GDM1 (cell line): ENCODE measurements around the gene MAX.
A peak's percentile ranks its signal among the peaks of the same experiment; 100 is the strongest.

Experiments used
- DNase-seq: peaks from one replicate; lab custom pipeline; 2025; lab: John Stamatoyannopoulos, UW

Gene MAX

DNA sequence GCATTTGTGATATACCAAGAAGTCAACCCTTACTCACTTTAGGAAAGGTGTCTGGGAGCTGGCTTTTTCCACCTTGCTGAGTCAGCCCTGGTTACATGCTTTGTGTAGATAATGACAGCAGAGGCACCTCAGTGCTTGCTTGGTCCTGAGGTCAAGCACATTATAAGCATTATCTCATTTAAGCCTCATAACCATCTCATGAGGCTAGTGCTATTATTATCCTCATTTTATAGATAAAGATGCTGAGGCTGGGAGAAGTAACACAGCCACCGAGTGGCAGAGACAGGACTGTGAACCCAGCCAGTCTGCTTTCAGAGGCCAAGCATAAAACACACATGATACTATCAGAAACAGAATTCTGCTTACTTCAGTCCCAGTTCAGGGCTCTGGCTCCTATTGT is 29.4 kb downstream of the MAX start:
- no peak for DNase-seq

DNA sequence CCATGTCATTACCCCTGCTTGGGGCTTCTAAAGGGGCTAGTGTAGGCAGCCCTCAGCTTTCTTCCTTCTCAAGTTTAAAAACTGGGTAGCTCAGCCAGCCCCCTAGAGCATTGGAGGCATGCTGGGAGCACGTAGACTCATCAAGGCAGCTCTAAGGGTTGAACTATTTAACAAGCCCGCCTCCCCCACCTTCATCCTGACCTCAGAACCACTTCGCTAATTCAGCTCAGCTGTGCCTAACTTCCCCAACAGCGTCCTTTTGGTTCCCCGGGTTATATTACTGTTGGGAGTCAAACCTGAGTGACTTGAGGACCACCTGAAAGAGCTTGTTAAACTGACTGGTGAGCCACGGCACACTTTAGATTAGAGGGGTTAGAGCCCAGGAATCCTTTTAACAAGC is 30.1 kb downstream of the MAX start:
- no peak for DNase-seq

DNA sequence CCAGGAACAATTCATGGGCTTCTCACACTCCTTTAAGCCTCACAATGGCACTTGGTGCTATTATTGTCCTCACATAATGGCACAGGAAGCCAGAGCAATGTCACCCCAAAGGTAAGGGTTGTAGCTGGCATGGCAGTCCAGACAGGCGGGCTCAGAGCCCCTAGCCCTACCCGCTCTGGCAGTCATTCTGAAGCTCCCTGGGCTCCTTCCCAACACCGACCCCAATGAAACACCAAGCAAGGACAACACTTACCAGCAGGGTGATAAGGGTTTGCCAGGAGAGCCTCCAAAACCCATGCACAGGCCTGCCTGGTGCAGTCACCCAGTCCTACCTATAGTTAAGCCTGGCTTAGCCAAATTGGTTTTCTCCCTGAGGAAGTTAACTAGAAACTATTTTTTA is 30.8 kb downstream of the MAX start:
- DNase-seq = no peak

DNA sequence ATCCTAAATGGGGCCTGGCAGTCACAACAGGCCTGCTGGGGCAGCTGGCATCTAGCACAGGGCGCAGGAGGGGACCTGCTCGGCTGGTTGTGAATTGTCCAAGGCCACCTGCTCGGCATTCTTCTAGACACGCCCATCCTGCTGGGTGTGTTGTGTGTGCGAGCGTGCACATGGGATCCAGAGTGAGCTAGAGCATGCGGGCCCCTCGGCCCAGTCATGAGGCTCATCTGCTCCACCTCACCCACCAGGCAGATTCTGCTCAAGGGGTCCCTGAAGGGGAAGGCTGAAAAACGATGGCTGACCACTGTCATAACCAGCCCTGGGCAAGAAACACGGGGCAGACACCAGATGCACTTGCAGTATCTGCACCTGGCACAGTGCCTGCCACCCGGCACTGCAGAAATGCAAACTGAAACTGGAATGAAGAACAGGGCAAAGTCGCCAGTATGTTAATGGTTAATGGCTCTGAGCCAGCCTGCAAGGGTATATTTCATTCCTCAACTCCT is 31.8 kb downstream of the MAX start:
- DNase-seq = no peak

DNA sequence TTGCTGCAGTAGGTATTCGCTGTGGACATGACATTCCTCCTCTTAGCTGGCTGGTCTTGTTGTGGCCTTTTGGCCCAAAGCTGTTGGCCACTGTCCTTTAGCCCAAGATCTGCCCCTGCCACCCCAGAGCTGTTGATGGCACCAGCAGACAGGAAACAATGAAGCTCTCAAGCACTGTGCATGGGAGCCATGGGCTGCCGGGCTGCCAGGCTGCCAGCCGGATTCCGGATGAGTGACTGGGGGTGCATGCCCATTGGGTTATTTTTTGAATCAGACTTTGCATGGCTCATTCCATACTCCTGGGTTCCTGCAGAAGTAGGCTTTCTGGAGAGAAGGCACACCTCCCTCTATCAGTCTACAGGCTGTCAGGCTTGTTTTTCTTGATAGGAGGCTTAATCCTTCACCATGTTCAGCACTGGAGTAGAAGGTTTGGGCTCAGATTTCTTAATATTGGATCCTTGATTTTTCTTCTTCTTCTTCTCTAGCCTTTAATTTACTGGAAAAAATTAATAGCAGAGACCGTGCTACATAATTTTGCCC is 32.4 kb downstream of the MAX start:
- DNase-seq = no peak

DNA sequence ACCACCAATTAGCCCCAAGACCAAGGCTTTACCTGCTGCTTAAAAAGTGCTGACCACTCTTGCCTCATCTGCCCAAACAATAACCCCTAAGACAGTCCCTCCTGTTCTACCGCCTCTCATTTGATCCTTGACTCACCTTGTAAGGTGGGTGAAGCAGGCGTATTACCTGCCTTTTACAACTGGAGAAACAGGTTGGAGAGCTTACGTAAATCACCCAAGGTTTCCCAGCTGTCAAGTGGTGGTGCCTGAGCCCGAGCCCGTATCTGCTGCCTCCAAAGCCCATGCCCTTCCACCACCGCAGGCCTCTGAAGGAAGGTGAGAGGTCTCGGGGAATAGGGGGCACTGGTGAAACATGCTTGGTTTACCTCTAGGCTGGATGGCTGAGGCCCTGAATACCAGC is 36.6 kb downstream of the MAX start:
- no peak for DNase-seq

DNA sequence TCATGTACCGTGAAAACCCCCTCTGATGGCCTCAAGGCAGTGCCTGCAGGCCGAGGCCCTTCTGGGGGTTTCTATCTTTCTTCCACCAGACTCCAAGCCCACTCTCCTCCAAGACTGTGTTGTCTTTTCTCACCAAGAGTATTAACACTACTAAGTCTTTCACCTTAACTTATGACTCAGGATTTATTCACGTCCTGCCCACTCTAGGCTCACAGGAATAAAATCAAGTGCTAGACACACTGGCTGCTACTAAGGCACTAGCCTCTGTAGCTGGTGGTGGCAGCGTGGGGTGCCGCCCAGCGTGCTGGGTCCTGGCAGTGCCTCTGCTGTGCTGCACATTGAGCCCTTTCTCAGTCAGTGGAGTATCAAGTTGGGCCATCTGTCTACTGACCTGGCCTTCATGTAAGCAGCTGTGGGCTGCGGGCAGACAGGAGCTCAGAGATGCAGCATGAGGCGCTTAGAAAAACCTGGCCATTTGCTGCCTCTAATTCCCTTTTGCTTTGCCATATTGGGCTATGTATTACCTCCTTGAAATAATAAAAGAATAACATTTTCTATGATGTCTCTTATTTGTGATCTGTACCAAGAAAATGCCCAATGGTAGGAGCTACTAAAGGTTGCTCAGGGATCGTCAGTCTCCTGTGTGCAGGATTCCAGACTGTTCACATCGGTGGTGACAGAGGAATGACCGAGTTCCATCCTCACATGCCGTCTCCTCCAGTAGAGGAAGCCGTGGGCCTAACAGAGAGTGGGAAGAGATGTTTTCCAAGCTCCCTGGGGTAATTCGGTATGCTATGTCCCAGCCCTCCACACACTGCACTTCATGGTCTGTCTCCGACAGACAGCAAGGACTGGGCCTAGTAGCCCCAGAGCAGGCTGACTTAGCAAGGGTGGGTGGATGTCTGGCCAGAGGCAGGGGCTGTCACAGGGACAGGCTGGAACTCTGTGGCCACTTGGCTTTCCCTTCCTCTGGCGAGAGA is 39.9 kb downstream of the MAX start:
- DNase-seq = no peak

DNA sequence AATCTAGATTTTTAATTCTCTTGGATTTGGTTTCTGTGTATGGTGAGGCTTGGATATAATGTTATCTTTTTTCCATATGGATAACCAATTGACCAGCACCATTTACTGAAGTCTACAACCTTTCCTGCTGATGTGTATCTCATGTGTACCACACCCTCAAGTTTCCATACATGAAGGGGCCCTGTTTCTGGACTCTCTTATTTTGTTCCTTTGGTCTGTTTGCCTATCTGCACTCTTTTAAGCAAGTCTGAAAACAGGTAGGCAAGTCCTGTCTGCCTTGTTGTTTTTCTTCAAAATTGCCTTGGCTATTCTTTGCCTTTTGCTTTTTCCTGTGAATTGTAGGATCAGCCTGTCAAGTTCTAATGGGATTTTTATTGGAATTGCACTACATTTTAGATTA is 44.6 kb downstream of the MAX start:
- no peak for DNase-seq

DNA sequence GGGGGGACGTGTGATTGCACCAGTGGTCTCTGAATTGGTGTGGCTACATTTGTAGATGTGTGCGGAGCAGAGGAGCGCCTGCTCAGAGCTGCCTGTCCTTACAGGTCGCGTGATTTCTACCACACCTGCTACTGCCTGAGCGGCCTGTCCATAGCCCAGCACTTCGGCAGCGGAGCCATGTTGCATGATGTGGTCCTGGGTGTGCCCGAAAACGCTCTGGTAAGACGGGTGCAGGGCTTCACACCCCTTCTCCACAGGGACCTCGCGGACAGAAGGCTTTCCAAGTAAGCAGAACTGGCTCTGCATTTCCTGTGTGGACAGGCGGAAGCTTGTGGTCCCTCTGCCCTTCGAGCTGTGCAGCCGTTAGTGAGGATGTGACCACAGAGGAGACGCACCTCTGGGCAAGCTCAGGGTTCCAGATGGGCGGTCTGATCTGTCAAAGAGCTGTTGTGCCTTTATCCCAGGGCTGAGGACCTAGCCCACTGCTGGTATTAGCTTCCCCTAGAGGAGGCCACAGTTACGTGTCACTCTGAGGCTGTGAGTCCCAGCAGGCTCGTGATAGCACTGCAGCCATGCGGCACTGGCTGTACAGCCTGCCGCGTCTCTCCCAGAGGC is 47.7 kb downstream of the MAX start:
- peak; percentile 72 for DNase-seq

DNA sequence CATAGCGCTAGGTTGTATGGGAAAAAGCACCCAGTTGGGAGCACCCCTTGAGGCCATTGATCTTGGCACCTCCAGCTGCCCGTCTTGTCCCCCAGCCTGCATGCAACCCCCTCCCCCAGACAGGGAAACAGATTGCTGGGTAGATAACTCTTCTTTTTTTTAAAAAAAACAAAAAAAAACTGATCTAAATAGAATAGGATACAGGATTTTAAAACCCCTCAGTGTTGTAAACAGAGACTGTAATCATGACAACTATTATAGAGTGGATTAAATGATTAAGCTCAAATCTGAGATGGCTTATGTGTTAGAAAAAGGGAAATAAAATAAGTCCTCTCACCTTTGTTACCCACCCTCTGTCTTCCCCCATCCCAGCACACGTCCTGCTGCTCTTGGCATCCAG is 48.9 kb downstream of the MAX start:
- DNase-seq = no peak

DNA sequence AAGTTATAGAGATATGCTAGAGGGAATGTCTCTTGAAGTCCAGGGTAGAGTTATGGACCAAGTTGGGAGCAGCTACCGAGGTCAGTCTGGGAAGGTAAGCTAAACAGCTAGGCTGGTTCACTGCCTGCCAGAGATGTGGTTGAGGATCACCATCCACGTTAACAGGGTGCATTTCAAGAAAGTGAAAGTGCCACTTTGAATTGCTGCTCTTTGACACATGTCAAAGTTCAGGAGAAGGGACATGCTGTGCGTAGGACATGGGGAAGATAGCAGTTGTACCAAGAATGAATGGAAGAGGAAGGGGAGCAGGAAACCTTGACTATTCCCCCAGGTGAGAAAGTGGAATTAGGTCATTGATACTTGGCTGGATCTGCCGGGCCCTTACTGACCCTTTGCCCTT is 49.5 kb downstream of the MAX start:
- DNase-seq = no peak

DNA sequence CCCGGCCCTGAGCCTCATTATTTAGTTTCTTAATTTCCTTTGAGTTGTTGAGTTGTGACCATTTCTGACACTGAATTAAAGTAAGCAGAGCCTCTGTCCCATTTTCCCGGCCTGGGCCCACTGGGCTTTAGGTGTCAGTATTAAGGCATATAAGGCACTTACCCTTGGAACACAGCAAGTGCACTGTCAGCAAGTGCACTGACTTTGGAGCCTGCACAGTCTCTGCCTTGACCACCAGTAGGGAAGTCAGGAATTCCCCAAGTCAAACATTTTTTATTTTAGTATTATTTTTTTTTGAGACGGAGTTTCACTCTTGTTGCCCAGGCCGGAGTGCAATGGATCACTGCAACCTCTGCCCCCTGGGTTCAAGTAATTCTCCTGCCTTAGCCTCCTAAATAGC is 56.6 kb downstream of the MAX start:
- no peak for DNase-seq

DNA sequence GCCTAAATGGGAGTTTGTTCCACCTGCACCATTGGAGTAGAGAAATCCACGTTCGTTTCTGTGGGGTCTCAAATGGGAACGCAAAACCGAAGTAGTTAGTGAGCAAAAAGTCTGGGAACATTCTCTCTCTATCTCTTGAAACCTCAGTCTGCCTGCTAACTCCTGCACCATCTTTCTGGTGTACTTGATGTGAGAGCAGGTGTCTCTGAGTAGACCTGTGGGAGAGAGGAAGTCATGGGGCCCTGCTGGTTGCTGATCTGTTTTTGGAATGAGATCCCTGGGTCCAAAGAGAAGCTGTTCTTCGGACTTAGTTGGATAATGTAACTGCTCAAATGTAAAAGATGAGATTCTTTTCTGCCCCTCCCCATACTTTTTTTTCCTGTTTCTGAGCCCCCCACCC is 57.3 kb downstream of the MAX start:
- DNase-seq = no peak

DNA sequence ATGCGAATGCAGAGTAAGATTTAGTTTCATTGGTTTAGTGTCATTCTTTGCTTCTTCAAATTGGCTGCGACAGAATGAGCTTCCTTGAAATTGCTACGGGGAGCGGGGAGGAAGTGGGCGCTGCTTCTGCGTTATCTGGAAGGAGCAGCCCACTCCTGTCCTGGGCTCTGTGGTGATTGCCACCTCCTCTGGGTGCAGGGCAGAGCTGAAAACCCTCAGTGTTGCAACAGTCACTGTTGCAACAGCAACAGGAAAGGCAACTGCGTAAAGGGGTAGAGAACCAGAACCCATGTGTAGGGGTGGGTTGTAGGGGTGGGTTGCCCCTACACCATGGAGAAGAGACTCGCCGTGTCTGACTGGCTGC is 57.7 kb downstream of the MAX start:
- peak; percentile 95 for DNase-seq

DNA sequence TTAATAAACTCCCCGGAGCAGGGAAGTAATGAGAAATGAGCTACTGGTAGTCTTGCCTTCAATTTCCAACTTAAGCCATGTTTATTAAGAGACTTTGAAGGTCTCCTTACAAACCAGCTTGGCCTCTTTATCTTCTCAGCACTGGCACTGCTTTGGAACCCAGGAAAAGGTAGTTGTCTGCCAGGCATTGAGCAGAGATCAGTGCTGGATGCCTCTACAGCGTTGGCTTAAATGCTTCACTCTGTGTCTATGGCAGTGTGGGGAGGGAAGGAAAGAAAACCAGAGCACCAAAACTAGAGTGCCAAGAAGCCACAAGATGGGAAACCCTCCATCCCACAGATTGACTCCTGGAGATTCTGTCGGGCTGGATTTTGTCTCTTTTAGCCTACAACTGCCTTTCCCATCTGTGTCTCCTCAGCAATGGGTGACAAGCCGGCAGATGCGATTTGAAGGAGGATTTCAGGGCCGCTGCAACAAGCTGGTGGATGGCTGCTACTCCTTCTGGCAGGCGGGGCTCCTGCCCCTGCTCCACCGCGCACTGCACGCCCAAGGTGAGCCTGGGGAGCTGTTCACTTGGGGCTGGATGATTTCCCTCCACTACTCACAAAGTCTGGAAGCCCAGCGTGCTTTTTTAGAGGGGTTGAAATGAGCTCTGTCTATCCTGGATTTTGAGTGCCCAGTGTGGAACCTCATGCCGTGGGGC is 58.3 kb downstream of the MAX start:
- no peak for DNase-seq

DNA sequence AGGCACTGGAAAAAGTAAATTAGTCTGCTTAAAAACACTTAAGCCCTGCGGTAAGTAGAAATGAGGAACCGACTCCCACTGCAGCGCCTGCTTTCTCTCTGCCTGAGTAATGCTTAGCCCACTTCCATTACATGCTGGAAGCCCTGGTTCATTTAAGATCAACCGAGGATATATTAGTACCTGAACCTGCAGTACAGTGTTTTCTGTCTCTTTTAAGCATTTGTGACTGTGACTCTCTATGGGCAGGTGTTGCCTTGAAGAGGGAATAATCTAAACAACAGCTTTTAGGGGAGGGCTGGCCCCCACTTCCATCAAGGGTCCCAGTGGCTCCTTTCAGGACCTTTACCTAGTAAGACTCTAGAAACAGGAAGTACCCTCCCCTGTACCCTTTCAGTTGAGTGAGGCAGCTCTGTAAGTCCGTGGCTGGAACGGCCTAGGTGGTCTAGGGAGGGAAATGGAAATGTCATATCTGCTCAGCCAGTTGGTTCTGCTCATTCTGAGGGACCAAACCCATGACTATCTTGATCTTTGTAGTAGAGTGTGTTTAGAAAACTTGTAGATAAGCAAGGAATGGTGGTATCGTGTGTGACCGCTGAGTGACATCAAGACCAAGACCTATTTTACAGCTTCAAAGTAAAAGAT is 59.5 kb downstream of the MAX start:
- peak; percentile 79 for DNase-seq

DNA sequence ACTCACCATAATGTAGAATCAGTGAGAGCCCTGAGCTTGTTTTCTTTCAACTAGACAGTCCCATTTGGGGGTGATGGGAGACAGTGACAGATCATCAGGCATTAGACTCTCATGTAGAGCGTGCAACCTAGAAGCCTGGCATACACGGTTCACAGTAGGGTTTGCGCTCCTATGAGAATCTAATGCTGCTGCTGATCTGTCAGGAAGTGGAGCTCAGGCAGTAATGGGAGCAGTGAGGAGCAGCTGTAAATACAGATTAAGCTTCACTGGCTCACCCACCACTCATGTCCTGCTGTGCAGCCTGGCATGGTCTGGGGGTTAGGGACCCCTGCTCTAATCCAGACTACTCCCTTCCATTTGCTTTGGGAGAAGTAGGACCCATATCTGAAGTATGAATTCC is 60.0 kb downstream of the MAX start:
- peak; percentile 65 for DNase-seq

DNA sequence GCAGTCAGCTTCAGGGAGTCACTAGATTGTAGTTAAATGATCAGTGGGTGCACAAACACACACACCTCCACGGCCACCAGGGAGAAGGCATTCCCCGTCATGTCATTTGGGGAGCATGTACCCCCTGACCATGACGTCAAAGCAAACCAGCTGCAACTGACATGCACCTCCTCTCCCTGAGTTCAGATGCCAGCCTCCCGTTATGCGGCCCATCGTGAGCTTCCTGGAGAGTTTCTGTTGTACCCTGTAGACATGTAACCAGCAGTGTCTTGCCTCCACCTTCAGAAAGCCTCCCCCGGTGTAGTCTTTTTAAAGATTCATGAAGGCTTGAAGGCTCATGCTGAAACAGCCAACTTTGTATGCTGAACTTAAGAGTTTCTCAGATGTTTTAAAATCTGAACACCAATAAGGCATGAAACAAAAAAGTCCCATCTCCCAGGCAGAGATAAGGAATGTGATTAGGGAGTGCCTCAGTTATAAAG is 60.8 kb downstream of the MAX start:
- DNase-seq = no peak

DNA sequence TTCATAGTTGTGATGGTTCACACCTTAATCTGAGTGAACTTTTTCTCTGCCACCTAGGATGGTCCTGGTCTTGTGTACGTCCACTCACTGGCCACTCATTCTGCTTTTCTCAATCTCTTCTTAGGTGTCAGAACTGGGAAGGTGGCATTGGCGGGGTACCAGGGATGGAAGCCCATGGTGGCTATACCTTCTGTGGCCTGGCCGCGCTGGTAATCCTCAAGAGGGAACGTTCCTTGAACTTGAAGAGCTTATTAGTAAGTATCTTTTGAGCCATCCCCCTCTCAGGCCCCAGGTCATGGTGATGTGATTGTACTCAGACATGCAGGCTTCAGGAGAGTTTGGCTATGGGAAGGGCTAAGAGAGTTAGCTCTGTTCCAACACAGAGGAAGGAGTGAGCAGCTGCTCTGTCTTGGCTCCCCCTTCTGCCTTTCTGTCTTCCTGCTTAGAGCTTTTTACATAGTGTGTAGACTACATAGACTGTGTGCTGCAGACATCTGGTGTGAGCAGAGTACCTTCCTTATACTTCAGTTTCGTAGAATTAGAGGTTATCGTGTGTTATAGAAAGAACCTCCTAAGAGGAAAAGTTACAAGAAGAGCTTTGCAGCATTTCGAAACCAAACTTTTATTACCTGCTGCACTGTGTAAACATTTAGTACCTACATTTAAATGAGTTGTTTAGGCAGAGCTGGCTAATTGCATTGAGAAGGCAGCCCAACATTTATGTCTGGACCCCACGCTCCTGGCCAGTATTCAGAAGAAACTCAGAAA is 61.5 kb downstream of the MAX start:
- DNase-seq = no peak

DNA sequence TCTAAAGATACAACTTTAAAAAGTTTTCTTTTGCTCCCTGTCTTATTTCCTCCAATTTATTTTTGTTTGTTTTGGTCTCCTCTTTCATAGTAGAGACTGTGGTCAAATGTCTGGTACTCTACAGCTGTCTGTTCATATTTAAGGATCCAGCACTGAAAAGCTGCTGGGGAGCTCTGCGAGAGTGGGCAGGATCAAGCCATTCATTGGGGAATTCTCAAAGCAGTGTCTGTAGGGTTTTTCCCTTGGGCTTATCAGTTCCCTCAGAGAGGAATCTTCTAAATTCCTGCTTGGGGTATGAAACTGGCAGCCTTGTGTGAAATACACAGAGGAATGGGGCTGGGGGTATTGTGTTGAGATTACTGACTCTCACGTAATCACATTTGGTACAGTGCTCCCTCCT is 63.4 kb downstream of the MAX start:
- DNase-seq = no peak

DNA sequence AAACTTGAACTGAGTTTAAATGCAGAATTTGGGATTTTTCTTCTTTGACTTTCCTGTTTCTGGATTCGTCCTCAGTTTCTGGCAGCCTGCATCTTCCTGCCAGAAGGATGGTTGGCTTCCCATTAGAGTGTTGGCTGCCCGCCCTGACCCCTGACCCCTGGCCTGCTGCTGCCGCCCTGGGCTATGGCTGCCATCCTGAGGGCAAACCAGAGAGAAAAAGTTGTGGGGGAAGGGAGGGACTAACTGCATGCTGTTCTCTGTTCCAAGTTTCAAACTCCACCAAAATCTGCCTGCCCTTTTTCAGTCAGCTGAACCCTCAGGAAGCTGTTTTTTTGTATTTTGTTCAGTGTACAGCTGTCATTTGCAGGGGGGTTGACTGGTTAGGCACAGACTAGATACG is 67.3 kb downstream of the MAX start:
- no peak for DNase-seq
